Glutamatergic neuron (in vitro differentiated cells): ENCODE data around the gene LRRC7. TPM values are rescaled to one million over a fixed set of nuclear protein-coding genes. Genes with fewer than 3 reads are reported as not detected.

ENCODE experiments used
- DNase-seq: peaks from one replicate; pipeline ENCODE4 v3.0.0; 2022
- H3K27ac Mint-ChIP-seq: one replicate; pipeline ENCODE4 v1.8.0; 2020; ENCODE audit warnings: mild to moderate bottlenecking, mixed read lengths, inconsistent platforms; ENCODE audit not compliant: unreplicated experiment
- H3K27me3 Mint-ChIP-seq: one replicate; pipeline ENCODE4 v1.8.0; 2020; ENCODE audit warnings: mild to moderate bottlenecking, moderate library complexity, mixed read lengths, inconsistent platforms; ENCODE audit not compliant: unreplicated experiment
- H3K36me3 Mint-ChIP-seq: one replicate; pipeline ENCODE4 v1.8.0; 2020; ENCODE audit warnings: mild to moderate bottlenecking, mixed read lengths, inconsistent platforms; ENCODE audit not compliant: unreplicated experiment
- H3K4me1 Mint-ChIP-seq: one replicate; pipeline ENCODE4 v1.8.0; 2020; ENCODE audit warnings: mild to moderate bottlenecking, low read depth, mixed read lengths, inconsistent platforms; ENCODE audit not compliant: unreplicated experiment
- H3K4me3 Mint-ChIP-seq: one replicate; pipeline ENCODE4 v1.8.0; 2020; ENCODE audit warnings: mild to moderate bottlenecking, mixed read lengths, inconsistent platforms; ENCODE audit not compliant: unreplicated experiment
- H3K9me3 Mint-ChIP-seq: one replicate; pipeline ENCODE4 v1.8.0; 2020; ENCODE audit warnings: mild to moderate bottlenecking, moderate library complexity, mixed read lengths, inconsistent platforms; ENCODE audit not compliant: unreplicated experiment
- total RNA-seq: library from RNA; stranded (reverse); fragmentation: NEBNext Ultra II Directional; extraction: Animal tissue kit (Norgen Biotek cat#: 25700); gene quantifications from one replicate; pipeline ENCODE4 v1.2.1, GENCODE V29; 2021; ENCODE audit not compliant: unreplicated experiment
- TF ChIP-seq, protein P1 (sequence below): fragments of 200-600 bp; sonication (generic); IDR thresholded peaks from one replicate; pipeline ENCODE4 v1.5.0; 2021; ENCODE audit not compliant: partially characterized antibody, unreplicated experiment

LRRC7 gene
- total RNA-seq, 1 donor from 2014 or later: 19.1 TPM

DNA sequence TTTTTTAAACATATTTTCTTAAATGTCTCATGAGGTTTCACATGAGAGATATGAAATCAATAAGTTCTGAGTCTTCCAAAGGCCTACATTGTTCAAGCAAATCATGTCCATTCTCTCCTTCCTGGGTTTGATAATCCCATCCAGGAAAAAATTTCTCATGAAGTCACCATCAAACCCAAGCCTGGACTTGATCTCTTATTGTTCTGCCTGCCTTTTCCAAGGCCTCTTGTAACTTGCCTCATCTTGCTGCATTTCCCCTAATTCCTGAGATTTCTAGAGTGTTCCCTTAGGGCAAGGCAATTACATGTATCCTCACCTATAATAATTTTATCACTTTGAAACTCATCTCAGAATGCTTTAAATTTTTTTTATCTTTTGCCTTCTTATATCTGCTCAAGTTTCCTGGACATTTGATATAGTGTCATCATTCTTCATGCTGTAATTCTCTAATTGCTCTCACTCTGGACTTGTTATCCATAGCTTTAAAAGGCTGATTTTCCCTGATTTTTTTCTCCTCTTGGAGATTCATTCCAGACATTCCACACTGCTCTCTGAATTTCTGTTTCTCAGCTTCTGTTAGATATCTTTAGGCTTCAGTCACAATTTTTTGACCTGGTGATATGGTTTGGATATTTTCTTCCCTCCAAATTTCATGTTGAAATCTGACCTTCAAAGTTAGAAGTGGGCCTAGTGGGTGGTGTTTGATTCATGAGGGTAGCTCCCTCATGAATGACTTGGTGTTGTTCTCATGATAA lies 126.4 kb downstream of the LRRC7 start:
- Mint-ChIP-seq H3K4me3 (no peak overlapping the region), H3K27ac (no peak overlapping the region), H3K36me3 (no peaks in the 10 kb centered on the region), H3K27me3 (no peaks in the 10 kb centered on the region), H3K9me3 (no peaks in the 10 kb centered on the region), H3K4me1 (no peaks in the 10 kb centered on the region)
- TF ChIP-seq, protein P1, sequence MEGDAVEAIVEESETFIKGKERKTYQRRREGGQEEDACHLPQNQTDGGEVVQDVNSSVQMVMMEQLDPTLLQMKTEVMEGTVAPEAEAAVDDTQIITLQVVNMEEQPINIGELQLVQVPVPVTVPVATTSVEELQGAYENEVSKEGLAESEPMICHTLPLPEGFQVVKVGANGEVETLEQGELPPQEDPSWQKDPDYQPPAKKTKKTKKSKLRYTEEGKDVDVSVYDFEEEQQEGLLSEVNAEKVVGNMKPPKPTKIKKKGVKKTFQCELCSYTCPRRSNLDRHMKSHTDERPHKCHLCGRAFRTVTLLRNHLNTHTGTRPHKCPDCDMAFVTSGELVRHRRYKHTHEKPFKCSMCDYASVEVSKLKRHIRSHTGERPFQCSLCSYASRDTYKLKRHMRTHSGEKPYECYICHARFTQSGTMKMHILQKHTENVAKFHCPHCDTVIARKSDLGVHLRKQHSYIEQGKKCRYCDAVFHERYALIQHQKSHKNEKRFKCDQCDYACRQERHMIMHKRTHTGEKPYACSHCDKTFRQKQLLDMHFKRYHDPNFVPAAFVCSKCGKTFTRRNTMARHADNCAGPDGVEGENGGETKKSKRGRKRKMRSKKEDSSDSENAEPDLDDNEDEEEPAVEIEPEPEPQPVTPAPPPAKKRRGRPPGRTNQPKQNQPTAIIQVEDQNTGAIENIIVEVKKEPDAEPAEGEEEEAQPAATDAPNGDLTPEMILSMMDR: no peak
- no peak for DNase-seq

DNA sequence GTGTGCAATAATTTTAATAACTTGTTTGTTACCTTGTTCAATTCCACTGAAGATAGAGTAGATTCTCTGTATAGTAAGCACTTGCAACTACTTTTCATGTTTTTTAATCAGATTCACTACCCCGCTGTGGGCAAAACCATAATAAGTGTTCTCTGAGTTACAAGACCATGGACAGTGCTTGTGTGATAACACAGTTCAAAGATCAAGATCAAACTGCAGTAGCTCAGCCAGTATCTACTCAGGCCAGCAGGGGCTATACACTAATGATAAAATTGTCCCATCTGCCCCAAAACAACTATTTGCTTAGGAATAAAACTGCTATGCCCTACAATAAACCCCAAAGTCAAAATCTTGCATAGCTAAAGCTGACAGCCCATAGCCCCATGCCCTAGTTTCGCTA lies 129.6 kb downstream of the LRRC7 start:
- Mint-ChIP-seq H3K9me3 (no peaks in the 10 kb centered on the region), H3K4me1 (no peaks in the 10 kb centered on the region), H3K4me3 (no peak overlapping the region), H3K27me3 (no peaks in the 10 kb centered on the region), H3K27ac (no peak overlapping the region), H3K36me3 (peaks cover 6% of the 10 kb centered on the region)
- TF ChIP-seq, protein P1: no peak
- DNase-seq: no peak

DNA sequence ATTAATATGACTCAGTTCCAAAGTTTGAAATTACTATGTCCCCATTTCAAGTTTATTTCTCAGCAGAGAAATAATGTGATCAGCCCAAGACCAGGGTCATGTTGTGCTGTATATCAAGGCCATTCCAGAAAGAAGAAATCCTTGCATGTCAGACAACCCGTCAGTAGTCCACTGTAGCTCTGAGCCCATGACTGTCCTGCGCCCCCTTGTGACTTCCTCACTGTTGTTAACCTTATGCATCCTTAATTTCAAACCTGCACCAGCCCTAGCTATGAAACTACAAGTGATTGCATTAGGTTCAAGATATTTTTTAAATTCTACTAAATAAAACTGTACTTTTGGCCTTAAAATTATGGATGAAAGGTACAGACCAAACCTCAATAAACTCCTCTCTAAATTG lies 133.0 kb downstream of the LRRC7 start:
- Mint-ChIP-seq H3K4me3 (no peak overlapping the region), H3K9me3 (no peaks in the 10 kb centered on the region), H3K27me3 (no peaks in the 10 kb centered on the region), H3K36me3 (peaks cover 6% of the 10 kb centered on the region), H3K4me1 (no peaks in the 10 kb centered on the region), H3K27ac (no peak overlapping the region)
- TF ChIP-seq, protein P1: no peak
- DNase-seq: no peak

DNA sequence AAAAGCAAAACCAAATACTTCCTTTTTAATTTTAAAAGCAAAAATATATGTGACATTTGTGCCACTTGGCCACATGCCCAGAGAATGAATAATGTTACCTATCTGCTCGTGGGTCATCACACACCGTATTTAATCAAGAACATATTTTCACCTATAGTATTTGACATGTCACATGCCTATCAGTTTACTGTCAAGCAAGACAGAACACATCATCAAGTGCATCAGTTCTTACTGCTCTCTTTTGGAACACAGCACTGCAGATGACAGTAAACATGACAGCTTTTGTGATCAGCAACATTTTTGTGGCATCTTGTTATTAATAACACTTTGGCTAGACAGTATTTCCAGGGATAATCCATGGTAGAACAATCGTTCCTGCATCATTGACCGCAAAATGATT lies 134.4 kb downstream of the LRRC7 start:
- Mint-ChIP-seq H3K36me3 (peaks cover 6% of the 10 kb centered on the region), H3K27ac (no peak overlapping the region), H3K4me1 (peaks cover 12% of the 10 kb centered on the region), H3K27me3 (peaks cover 3% of the 10 kb centered on the region), H3K4me3 (no peak overlapping the region), H3K9me3 (peaks cover 4% of the 10 kb centered on the region)
- DNase-seq: no peak
- TF ChIP-seq, protein P1: no peak

DNA sequence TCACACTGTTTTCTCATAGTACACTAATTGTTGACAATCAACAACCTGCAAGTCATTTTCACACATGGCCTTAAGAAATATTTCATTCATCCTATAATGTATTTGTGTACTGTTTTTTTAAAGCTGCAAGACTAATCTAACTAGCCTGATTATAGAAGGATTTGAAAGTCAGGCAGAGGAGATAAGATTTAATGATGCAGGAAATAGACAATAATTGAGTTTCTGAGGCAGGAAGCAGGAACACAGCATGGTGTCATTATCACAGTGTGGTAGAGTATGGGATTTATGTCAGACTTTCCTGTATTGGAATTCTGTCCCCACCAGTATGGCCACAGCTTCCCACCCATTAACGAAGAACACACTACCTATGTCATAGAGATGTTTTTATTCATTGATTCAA lies 138.8 kb downstream of the LRRC7 start:
- TF ChIP-seq, protein P1: no peak
- H3K27ac Mint-ChIP-seq: peak overlapping the region; percentile 88
- H3K4me1 Mint-ChIP-seq: peaks cover 27% of the 10 kb centered on the region
- DNase-seq: no peak
- peaks cover 7% of the 10 kb centered on the region for H3K9me3 Mint-ChIP-seq
- no peaks in the 10 kb centered on the region for H3K36me3 Mint-ChIP-seq
- no peak overlapping the region for H3K4me3 Mint-ChIP-seq
- peaks cover 7% of the 10 kb centered on the region for H3K27me3 Mint-ChIP-seq
